Calu3 (cell line): ENCODE measurements around the gene CALN1. TPM values are rescaled to one million over a fixed set of nuclear protein-coding genes. Genes with fewer than 3 reads are reported as not detected.

Source experiments
- BruUV-seq: library from RNA; stranded (reverse); fragments of 400-500 nt; replicated peaks from 2 replicates; lab custom pipeline; 2021; lab: Mats Ljungman, UMichigan
- CTCF ChIA-PET: fragments of 300-600 bp; sonication (Branson Sonifier 250); formaldehyde crosslinking; loops from one replicate; lab custom pipeline; 2022; ENCODE audit warnings: antibody characterized with exemption; lab: Charles Lee
- DNase-seq: peaks from one replicate; pipeline ENCODE4 v3.0.0; 2022
- H3K27ac Mint-ChIP-seq: one replicate; pipeline ENCODE4 v1.8.0; 2022; ENCODE audit warnings: mixed read lengths; ENCODE audit not compliant: unreplicated experiment
- H3K27me3 Mint-ChIP-seq: one replicate; pipeline ENCODE4 v1.8.0; 2022; ENCODE audit warnings: mixed read lengths; ENCODE audit not compliant: unreplicated experiment
- H3K36me3 Mint-ChIP-seq: one replicate; pipeline ENCODE4 v1.8.0; 2022; ENCODE audit warnings: mild to moderate bottlenecking, moderate library complexity, mixed read lengths; ENCODE audit not compliant: insufficient read depth, unreplicated experiment
- H3K4me1 Mint-ChIP-seq: one replicate; pipeline ENCODE4 v1.8.0; 2022; ENCODE audit warnings: mild to moderate bottlenecking, low read depth, mixed read lengths; ENCODE audit not compliant: unreplicated experiment
- H3K4me3 Mint-ChIP-seq: one replicate; pipeline ENCODE4 v1.8.0; 2022; ENCODE audit warnings: mild to moderate bottlenecking, low read depth, moderate library complexity, mixed read lengths; ENCODE audit not compliant: unreplicated experiment
- H3K9me3 Mint-ChIP-seq: one replicate; pipeline ENCODE4 v1.8.0; 2022; ENCODE audit warnings: low read depth, mixed read lengths; ENCODE audit not compliant: unreplicated experiment
- CTCF ChIP-seq: fragments of 200-600 bp; IDR thresholded peaks from one replicate; pipeline ENCODE4 v1.8.0; 2022; ENCODE audit warnings: antibody characterized with exemption; ENCODE audit not compliant: unreplicated experiment
- intact Hi-C: fragments of 100-400 bp; cut with micrococcal nuclease; formaldehyde crosslinking; loops from one replicate; pipeline ENCODE4 v1.10.0; 2022; ENCODE audit not compliant: unreplicated experiment
- total RNA-seq: library from RNA; stranded (reverse); gene quantifications from 2 replicates; pipeline ENCODE4 v1.2.3, GENCODE V29; 2022

CALN1 gene
- total RNA-seq, 1 experiment from 2014 or later = not detected

- DNase-seq = no peak
- no peak overlapping the region for H3K27ac Mint-ChIP-seq
- H3K4me3 Mint-ChIP-seq = no peak overlapping the region
- BruUV-seq = no TSS peak
- intact Hi-C loops = no loop called here
- H3K36me3 Mint-ChIP-seq = no peaks in the 10 kb centered on the region
- no peak for TF ChIP-seq CTCF
- no peaks in the 10 kb centered on the region for H3K27me3 Mint-ChIP-seq
- peaks cover 11% of the 10 kb centered on the region for H3K9me3 Mint-ChIP-seq
- H3K4me1 Mint-ChIP-seq = no peaks in the 10 kb centered on the region
- CTCF ChIA-PET = no interaction called here
These were observed 363.7 kb downstream of the CALN1 start for GRCh38 chr7:72048420-72048819.

GRCh38 chr7:72042855-72043254, 369.3 kb downstream of the CALN1 start:
- no peak overlapping the region for H3K27ac Mint-ChIP-seq

GRCh38 chr7:72040641-72041040, 371.5 kb downstream of the CALN1 start:
- Mint-ChIP-seq H3K36me3 (no peaks in the 10 kb centered on the region), H3K9me3 (peaks cover 15% of the 10 kb centered on the region), H3K27me3 (no peaks in the 10 kb centered on the region), H3K4me3 (no peak overlapping the region), H3K27ac (no peak overlapping the region), H3K4me1 (no peaks in the 10 kb centered on the region)
- CTCF ChIA-PET = no interaction called here
- TF ChIP-seq CTCF = no peak
- intact Hi-C loops = no loop called here
- no TSS peak for BruUV-seq
- no peak for DNase-seq

More at GRCh38 chr7:72042855-72043254, 369.3 kb downstream of the CALN1 start:
- Mint-ChIP-seq H3K4me3 (no peak overlapping the region), H3K4me1 (no peaks in the 10 kb centered on the region), H3K36me3 (no peaks in the 10 kb centered on the region), H3K9me3 (peaks cover 14% of the 10 kb centered on the region), H3K27me3 (no peaks in the 10 kb centered on the region)
- intact Hi-C loops = no loop called here
- CTCF ChIA-PET = no interaction called here
- no peak for DNase-seq
- BruUV-seq = no TSS peak
- TF ChIP-seq CTCF = no peak

DNA sequence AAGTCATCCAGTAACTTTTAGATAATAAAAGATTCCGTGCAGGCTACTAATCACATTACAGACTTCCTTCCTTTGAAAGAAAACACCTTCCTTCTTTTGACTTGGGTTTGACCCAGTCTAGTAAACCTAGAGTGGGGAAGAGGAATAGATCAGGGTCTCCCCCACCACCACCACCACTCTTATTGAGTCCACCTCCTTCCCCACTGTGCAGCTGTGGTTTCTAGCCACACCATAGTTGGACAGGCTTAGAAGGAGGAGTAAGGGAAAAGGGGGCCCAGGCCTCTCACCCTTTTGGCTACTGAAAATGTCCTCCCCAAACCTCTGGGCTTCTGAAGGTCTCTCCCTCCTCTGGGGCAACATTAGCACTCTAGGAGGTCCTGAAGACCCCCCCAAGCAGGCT, 372.7 kb downstream of the CALN1 start:
- H3K9me3 Mint-ChIP-seq = peaks cover 12% of the 10 kb centered on the region
- DNase-seq = no peak
- no peak overlapping the region for H3K4me3 Mint-ChIP-seq
- H3K27ac Mint-ChIP-seq = no peak overlapping the region
- BruUV-seq = no TSS peak
- no peak for TF ChIP-seq CTCF
- H3K27me3 Mint-ChIP-seq = no peaks in the 10 kb centered on the region
- CTCF ChIA-PET = no interaction called here
- no peaks in the 10 kb centered on the region for H3K4me1 Mint-ChIP-seq
- intact Hi-C loops = no loop called here
- H3K36me3 Mint-ChIP-seq = no peaks in the 10 kb centered on the region
